ENCODE measurements around the gene POLN.

- no peak for TF ChIP-seq CHD4 (IDR thresholded peaks at IDR 0.05; ENCODE audit: borderline replicate concordance)
- no peak for TF ChIP-seq CTCF (IDR thresholded peaks at IDR 0.05)
- no peak for TF ChIP-seq RCOR1 (IDR thresholded peaks at IDR 0.05; ENCODE audit: low read depth, low read length)
- TF ChIP-seq RFX5 (IDR thresholded peaks at IDR 0.05) = no peak
- no peak for TF ChIP-seq EP300 (IDR thresholded peaks at IDR 0.05)
- no peak for TF ChIP-seq JUN (IDR thresholded peaks at IDR 0.05)
- TF ChIP-seq REST (IDR thresholded peaks at IDR 0.05) = no peak
- TF ChIP-seq MAZ (IDR thresholded peaks at IDR 0.05; ENCODE audit: borderline replicate concordance, low read depth, low read length) = no peak
- no peak for TF ChIP-seq HOXA7 (CRISPR knock-in tag; IDR thresholded peaks at IDR 0.05)
- TF ChIP-seq MAX (IDR thresholded peaks at IDR 0.05) = no peak
Measured at GRCh38 chr4:2172161-2172560, 69.8 kb downstream of the POLN start.
